AG09309 (cell line): ENCODE measurements around the gene SUMO3.

ENCODE experiments used
- DNase-seq: peaks from one replicate; pipeline ENCODE4 v3.0.0-alpha.2; 2010; ENCODE audit warnings: low read depth
- H3K4me3 ChIP-seq: 2 replicates; pipeline ENCODE4 v1.5.1; 2011; ENCODE audit warnings: mild to moderate bottlenecking, low read depth, low read length, moderate library complexity; ENCODE audit not compliant: control insufficient read depth
- TF ChIP-seq, protein P1 (sequence below): IDR thresholded peaks from 2 replicates; pipeline ENCODE4 v1.5.1; 2011; ENCODE audit warnings: mild to moderate bottlenecking, low read depth, low read length, inconsistent platforms; ENCODE audit not compliant: insufficient read depth, control insufficient read depth; ENCODE audit errors: missing control alignments

Gene SUMO3

DNA sequence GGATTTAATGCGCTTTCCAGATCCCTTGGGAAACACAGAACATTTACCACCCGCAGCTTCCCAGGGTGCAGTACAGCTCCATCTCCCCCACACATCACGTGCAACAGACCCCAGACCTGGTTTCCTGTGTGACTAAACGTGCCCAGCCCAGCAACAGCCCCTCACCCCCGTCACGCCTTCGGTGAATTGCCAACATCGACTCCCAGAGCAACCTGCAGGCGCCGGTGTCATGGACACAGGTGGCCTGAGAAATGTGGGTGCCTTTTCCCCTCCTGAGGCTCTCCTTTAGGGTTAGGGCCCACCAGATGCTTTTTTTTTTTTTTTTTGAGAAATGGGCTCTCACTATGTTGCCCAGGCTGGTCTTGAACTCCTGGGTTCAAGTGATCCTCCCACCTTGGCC is 24.2 kb upstream of the SUMO3 start:
- TF ChIP-seq, protein P1, sequence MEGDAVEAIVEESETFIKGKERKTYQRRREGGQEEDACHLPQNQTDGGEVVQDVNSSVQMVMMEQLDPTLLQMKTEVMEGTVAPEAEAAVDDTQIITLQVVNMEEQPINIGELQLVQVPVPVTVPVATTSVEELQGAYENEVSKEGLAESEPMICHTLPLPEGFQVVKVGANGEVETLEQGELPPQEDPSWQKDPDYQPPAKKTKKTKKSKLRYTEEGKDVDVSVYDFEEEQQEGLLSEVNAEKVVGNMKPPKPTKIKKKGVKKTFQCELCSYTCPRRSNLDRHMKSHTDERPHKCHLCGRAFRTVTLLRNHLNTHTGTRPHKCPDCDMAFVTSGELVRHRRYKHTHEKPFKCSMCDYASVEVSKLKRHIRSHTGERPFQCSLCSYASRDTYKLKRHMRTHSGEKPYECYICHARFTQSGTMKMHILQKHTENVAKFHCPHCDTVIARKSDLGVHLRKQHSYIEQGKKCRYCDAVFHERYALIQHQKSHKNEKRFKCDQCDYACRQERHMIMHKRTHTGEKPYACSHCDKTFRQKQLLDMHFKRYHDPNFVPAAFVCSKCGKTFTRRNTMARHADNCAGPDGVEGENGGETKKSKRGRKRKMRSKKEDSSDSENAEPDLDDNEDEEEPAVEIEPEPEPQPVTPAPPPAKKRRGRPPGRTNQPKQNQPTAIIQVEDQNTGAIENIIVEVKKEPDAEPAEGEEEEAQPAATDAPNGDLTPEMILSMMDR = no peak
- no peak overlapping the region for H3K4me3 ChIP-seq
- DNase-seq = no peak

DNA sequence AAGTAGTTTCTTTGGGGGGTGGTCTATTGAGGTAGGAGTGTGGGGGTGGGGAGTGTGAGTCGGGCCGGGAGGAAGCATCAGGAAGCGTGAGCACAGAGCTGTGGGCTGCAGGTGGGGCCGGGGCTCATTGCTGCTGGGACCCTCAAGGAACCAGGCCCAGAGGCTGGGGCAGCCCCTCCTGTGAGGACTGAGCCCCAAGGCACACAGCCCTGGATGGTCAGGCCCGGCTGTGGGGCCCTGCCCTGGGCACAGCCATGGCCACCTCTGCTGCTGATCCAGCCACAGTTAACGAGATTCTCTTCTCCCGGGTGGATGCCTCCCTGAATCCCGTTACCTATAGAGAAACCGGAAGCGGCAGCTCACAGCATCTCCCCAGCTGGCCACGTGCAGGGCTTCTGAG is 22.9 kb upstream of the SUMO3 start:
- TF ChIP-seq, protein P1 = no peak
- no peak for DNase-seq
- no peak overlapping the region for H3K4me3 ChIP-seq

DNA sequence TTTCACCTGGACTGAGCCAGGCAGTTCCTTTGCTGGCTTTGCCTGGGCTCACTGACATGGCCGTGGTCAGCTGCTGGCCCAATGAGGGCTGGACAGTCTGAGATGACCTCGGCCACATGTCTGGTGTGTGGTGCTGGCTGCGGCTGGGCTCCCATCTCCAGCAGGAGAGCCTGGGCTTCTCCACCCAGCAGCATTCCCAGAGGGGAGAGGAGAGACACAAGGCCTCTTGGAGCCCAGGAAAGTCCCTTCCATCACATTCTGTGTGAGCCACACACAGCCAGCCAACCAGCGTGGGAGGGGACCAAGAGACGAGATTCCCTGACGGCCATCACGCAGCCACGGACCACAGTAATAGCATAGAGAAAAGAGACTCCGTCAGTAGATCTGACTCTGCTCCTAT is 21.1 kb upstream of the SUMO3 start:
- H3K4me3 ChIP-seq = no peak overlapping the region
- DNase-seq = no peak
- TF ChIP-seq, protein P1 = no peak

DNA sequence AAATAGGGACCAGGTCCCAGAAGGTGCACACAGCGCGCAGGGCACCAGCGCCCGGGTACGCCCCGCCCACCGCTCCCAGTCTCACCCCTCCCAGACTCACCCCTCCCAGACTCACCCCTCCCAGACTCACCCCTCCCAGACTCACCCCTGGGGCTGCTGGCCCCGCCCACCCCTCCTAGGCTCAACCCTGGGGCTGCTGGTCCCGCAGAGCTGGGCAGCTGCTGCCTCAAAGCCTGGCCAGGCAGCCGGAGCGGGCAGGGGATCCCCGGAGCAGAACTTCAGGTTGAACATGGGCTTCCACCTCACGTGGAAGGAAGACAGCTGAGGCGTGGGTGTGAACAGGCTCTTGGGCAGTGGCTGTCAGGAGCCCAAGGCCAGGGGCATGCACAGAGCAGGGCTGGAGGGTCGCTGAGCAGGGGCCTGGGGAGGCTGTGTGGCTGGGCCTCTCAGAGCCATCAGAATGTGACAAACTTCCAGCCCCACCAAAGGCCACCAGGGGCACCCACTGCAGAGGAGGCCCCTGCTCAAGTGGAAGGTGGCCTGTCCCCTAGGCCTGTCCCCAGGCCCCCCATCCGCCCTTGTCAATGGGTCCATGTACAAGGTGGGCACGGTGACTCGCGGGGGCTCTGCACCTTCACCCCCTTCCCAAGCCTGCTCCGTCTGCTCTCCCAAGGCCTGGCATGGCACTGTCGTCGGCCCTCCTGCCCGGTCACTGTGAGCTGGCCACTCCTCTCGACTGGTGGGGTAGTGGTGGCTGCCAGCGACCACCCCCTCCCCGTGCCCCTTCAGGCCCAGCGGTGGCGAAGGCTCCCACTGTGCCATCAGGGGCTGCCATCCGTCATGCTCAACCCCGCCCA is 20.4 kb upstream of the SUMO3 start:
- TF ChIP-seq, protein P1 = no peak
- H3K4me3 ChIP-seq = no peak overlapping the region
- no peak for DNase-seq

DNA sequence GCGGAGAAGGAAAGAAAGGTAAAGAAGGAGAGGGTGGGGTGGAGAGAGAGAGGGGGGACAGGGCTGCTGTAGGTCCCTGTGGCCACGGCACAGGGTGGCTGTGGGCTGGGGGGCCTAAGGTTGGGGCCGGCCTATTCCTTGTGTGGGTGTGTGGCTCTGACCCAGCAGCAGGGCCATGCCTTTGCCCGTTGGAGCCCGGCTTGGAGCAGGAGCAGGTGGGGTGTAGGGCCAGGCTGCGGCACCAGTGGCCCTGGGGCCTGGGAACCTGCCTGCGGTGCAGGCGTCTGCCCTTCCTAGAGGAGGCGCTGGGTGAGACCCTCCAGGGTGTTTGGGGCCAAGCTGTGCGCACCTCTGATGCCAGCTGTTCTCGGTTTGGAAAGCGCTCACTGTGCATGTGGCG is 19.7 kb upstream of the SUMO3 start:
- no peak overlapping the region for H3K4me3 ChIP-seq
- TF ChIP-seq, protein P1 = no peak
- DNase-seq = no peak

DNA sequence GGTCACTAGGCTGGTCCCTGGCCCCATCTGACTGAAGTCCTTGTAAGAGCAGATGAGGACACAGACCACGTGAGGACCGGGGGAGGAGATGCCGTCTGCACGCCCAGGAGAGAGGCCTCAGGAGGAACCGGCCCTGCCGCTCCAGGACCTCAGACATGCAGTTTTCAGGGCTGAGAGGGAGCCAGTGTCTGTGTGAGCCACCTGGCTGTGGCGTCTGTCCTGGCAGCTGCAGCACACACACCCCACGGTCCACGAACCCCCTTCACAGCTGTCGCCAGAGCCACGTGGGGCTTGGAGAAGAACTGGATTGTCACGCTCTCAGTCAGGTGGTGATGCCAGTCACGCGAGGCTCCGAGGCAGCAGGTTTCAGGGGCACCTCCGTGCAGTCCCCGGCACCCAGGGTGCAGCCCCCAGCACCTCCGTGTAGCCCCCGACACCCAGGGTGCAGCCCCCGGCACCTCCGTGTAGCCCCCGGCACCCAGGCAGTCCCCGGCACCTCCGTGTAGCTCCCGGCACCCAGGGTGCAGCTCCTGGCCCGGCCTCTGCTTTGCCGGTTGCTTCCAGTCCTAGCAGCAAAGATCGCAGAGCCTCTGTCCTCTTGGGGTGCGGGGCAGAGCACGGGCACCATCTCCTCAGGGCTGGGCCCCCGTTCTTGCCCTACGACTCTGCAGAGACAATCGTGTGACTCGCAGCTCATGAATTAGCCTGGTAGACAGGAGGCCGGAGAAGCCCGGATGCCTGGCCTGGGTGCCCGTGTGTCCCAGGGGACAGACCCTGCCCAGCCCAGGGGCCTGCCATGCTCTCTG is 19.0 kb upstream of the SUMO3 start:
- no peak for DNase-seq
- H3K4me3 ChIP-seq = no peak overlapping the region
- TF ChIP-seq, protein P1 = no peak
